GM10248 (cell line): Measurements from ENCODE around the gene AGMAT.

ENCODE experiments used
- CTCF ChIA-PET: fragments of 300-600 bp; sonication (Branson Sonifier 250); formaldehyde crosslinking; extraction: SDS; loops from one replicate; lab custom pipeline; 2021; ENCODE audit warnings: antibody characterized with exemption; lab: Yijun Ruan, JAX
- POLR2A ChIA-PET: fragments of 350-650 bp; sonication (Branson Sonifier 250); formaldehyde crosslinking; extraction: SDS; loops from one replicate; lab custom pipeline; 2020; ENCODE audit warnings: antibody characterized with exemption; lab: Yijun Ruan, JAX
- DNase-seq: peaks from one replicate; pipeline ENCODE4 v3.0.0; 2012; ENCODE audit errors: extremely low spot score
- TF ChIP-seq, protein P1 (sequence below): IDR thresholded peaks from 2 replicates; pipeline ENCODE4 v1.5.1; 2012; ENCODE audit warnings: mild to moderate bottlenecking, low read depth; ENCODE audit errors: extremely low read depth, missing control alignments, control extremely low read depth

The AGMAT gene

GRCh38 chr1:15603050-15603965 lies 18.5 kb upstream of the AGMAT start:
- peak; percentile 95 for DNase-seq
- CTCF ChIA-PET: interaction anchor here (0.6 to 2.5 kb wide), 4 partner anchors 9 to 19 kb away, joined by 3 to 7 read pairs (median 4); no protein-coding TSS in a partner anchor
- TF ChIP-seq, protein P1, sequence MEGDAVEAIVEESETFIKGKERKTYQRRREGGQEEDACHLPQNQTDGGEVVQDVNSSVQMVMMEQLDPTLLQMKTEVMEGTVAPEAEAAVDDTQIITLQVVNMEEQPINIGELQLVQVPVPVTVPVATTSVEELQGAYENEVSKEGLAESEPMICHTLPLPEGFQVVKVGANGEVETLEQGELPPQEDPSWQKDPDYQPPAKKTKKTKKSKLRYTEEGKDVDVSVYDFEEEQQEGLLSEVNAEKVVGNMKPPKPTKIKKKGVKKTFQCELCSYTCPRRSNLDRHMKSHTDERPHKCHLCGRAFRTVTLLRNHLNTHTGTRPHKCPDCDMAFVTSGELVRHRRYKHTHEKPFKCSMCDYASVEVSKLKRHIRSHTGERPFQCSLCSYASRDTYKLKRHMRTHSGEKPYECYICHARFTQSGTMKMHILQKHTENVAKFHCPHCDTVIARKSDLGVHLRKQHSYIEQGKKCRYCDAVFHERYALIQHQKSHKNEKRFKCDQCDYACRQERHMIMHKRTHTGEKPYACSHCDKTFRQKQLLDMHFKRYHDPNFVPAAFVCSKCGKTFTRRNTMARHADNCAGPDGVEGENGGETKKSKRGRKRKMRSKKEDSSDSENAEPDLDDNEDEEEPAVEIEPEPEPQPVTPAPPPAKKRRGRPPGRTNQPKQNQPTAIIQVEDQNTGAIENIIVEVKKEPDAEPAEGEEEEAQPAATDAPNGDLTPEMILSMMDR: no peak
- POLR2A ChIA-PET: interaction anchor here (1.4 kb wide), 1 partner anchor 15 kb away, joined by 3 read pairs; no protein-coding TSS in a partner anchor

DNA sequence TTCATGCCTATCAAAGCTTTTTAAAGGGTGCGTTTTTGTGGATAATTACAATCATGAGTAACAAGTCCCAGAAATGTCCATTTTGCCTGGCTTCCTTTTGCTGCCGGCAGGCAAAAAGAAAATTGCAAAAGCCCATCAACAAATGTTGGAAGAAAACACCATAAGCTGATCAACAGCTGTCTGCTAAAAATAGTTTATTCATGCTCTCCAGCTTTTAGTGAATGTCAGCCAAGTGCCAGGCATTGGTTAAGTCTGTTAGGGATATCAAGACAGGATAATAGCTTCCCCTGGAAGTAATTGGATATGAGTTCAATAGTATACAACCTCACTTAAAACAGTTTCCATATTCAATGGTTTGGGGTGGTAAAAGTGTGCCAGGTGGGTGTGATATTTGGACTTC lies 13.6 kb upstream of the AGMAT start:
- POLR2A ChIA-PET: no interaction called here
- CTCF ChIA-PET: interaction anchor here (1.1 kb wide), 1 partner anchor 15 kb away, joined by 3 read pairs; no protein-coding TSS in a partner anchor
- DNase-seq: no peak
- TF ChIP-seq, protein P1: no peak

- CTCF ChIA-PET: interaction anchor here (0.9 to 1.5 kb wide), 3 partner anchors 20 to 72 kb away, joined by 3 to 4 read pairs (median 4); no protein-coding TSS in a partner anchor
- no peak for DNase-seq
- TF ChIP-seq, protein P1: no peak
- POLR2A ChIA-PET: no interaction called here
Observed at GRCh38 chr1:15595809-15596617, 11.2 kb upstream of the AGMAT start.

- CTCF ChIA-PET: interaction anchor here (1.0 to 2.9 kb wide), 5 partner anchors 10 to 25 kb away, joined by 3 to 7 read pairs (median 3); no protein-coding TSS in a partner anchor
- TF ChIP-seq, protein P1: no peak
- POLR2A ChIA-PET: no interaction called here
- no peak for DNase-seq
Observed at GRCh38 chr1:15592285-15592684, 7.4 kb upstream of the AGMAT start.

DNA sequence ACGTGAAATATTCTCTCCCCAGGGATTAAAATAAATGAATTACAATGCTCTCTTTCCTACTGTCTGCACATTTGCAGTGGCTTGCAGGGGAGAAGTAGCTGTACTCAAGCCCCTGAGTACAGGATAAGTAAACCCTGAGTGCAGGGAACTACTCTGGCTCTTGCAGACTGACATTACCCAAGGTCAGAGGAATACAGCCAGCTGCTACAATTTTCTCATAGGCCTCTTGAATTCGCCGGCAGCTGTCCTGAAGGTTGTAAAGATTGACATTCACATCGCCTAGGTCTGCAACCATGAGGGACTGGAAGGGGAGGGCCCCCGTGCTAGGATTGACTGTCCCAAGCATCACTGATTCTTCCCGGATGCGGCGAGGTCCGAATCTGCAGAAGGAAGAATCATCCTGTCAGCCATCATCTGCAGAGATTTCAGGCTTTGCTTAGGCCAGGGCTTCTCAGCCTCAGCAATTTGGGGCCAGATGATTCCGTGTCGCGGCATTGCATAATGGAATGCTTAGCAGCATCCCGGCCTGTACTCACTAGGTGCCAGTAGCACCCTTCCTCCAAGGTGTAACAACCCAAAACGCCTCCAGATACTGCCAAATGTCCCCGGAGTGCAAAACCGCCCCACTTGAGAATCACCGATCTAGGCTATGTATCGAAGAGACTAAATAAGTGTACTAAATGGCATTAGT lies 1.7 kb downstream of the AGMAT start:
- ChIA-PET POLR2A (no interaction called here), CTCF (interaction anchor here (1.1 to 1.3 kb wide), 2 partner anchors 15 to 20 kb away, joined by 3 to 4 read pairs; no protein-coding TSS in a partner anchor)
- DNase-seq: no peak
- TF ChIP-seq, protein P1: no peak

DNA sequence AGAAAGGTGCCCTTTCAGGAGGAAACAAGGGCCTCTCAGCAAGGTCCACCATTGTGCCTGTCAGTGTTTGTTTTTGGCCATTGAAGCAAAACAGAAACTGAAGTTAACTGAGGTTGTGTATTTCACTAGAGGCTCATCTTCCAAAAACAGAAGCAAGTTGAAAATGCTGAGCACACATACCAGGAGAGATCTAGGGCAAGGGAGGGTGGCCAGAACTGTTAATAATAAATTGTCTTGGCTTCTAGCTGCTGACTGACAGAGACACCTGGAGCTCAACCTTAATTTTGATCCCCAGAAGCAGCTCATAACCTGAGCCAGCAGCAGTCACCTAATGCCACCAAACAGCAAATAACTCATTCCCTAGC lies 5.2 kb downstream of the AGMAT start:
- TF ChIP-seq, protein P1: no peak
- DNase-seq: peak; percentile 55
- ChIA-PET CTCF (interaction anchor here (0.9 to 1.9 kb wide), 2 partner anchors 10 to 36 kb away, joined by 3 to 9 read pairs; no protein-coding TSS in a partner anchor), POLR2A (interaction anchor here (0.7 kb wide), 1 partner anchor 27 kb away, joined by 6 read pairs; no protein-coding TSS in a partner anchor)
